Measurements from ENCODE around the gene PDE9A.

- TF ChIP-seq, protein P1, sequence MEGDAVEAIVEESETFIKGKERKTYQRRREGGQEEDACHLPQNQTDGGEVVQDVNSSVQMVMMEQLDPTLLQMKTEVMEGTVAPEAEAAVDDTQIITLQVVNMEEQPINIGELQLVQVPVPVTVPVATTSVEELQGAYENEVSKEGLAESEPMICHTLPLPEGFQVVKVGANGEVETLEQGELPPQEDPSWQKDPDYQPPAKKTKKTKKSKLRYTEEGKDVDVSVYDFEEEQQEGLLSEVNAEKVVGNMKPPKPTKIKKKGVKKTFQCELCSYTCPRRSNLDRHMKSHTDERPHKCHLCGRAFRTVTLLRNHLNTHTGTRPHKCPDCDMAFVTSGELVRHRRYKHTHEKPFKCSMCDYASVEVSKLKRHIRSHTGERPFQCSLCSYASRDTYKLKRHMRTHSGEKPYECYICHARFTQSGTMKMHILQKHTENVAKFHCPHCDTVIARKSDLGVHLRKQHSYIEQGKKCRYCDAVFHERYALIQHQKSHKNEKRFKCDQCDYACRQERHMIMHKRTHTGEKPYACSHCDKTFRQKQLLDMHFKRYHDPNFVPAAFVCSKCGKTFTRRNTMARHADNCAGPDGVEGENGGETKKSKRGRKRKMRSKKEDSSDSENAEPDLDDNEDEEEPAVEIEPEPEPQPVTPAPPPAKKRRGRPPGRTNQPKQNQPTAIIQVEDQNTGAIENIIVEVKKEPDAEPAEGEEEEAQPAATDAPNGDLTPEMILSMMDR (IDR thresholded peaks at IDR 0.05) = no peak
- TF ChIP-seq EZH2 (IDR thresholded peaks at IDR 0.05; ENCODE audit: borderline replicate concordance, insufficient read depth, low read depth, low read length, poor library complexity, severe bottlenecking) = no peak
Observed at GRCh38 chr21:42685036-42685435, 31.6 kb downstream of the PDE9A start.
